GM21423 (cell line): ENCODE measurements around the gene GLIPR1L1.
A peak's percentile ranks its signal among the peaks of the same experiment; 100 is the strongest.

Source experiments
- ATAC-seq: cut with Tn5 transposase; IDR thresholded peaks from one replicate; pipeline ENCODE4 v1.9.1; 2021; ENCODE audit warnings: mild to moderate bottlenecking, moderate library complexity; ENCODE audit not compliant: unreplicated experiment

GLIPR1L1 gene

GRCh38 chr12:75349946-75350345 is 15.5 kb downstream of the GLIPR1L1 start:
- ATAC-seq, result no peak

GRCh38 chr12:75350413-75350812 is 15.9 kb downstream of the GLIPR1L1 start:
- no peak for ATAC-seq

GRCh38 chr12:75354011-75354410 is 19.5 kb downstream of the GLIPR1L1 start:
- no peak for ATAC-seq

GRCh38 chr12:75360920-75361319 is 26.4 kb downstream of the GLIPR1L1 start:
- no peak for ATAC-seq

GRCh38 chr12:75361408-75361807 is 26.9 kb downstream of the GLIPR1L1 start:
- no peak for ATAC-seq

GRCh38 chr12:75364919-75365318 is 30.4 kb downstream of the GLIPR1L1 start:
- ATAC-seq, result no peak

GRCh38 chr12:75366629-75367028 is 32.2 kb downstream of the GLIPR1L1 start:
- ATAC-seq, result no peak

- ATAC-seq, result no peak
Measured at GRCh38 chr12:75374971-75375370, 40.5 kb downstream of the GLIPR1L1 start.

- no peak for ATAC-seq
Measured at GRCh38 chr12:75378354-75378753, 43.9 kb downstream of the GLIPR1L1 start.

GRCh38 chr12:75389061-75389460 is 54.6 kb downstream of the GLIPR1L1 start:
- ATAC-seq, result no peak

GRCh38 chr12:75389706-75390105 is 55.2 kb downstream of the GLIPR1L1 start:
- ATAC-seq, result no peak

GRCh38 chr12:75390156-75390898 is 55.9 kb downstream of the GLIPR1L1 start:
- peak; percentile 9 for ATAC-seq

GRCh38 chr12:75390899-75391538 is 56.5 kb downstream of the GLIPR1L1 start, which contains the start of gene GLIPR1L2:
Gene GLIPR1L2 (plus strand): TSS chr12:75391089. CDS start chr12:75391117, 28 bp downstream.
- peak; percentile 97 for ATAC-seq

GRCh38 chr12:75404231-75404630 is 69.8 kb downstream of the GLIPR1L1 start:
- no peak for ATAC-seq

- ATAC-seq, result no peak
Measured at GRCh38 chr12:75407683-75408082, 73.2 kb downstream of the GLIPR1L1 start.

GRCh38 chr12:75409830-75410229 is 75.4 kb downstream of the GLIPR1L1 start:
- ATAC-seq, result no peak

GRCh38 chr12:75414671-75415070 is 80.2 kb downstream of the GLIPR1L1 start:
- ATAC-seq, result no peak

- ATAC-seq, result no peak
Measured at GRCh38 chr12:75419841-75420240, 85.4 kb downstream of the GLIPR1L1 start.
